Keratinocyte (primary cell): Measurements from ENCODE around the gene GOLIM4. TPM values are rescaled to one million over a fixed set of nuclear protein-coding genes. Genes with fewer than 3 reads are reported as not detected.

Source experiments
- DNase-seq: peaks from one replicate; pipeline ENCODE4 v3.0.0-alpha.2; 2011; ENCODE audit warnings: low read depth, missing footprints, low spot score
- FAIRE-seq: peaks from 2 replicates; lab custom pipeline; 2011; peaks lifted over from hg19 to GRCh38; lab: Jason Lieb, UNC
- H2AFZ ChIP-seq: 2 replicates; pipeline ENCODE4 v1.6.0; 2012; ENCODE audit warnings: low read length, control low read depth, inconsistent platforms; ENCODE audit not compliant: control insufficient read depth
- H3K27ac ChIP-seq: 2 replicates; pipeline ENCODE4 v1.5.1; 2011; ENCODE audit warnings: low read length; ENCODE audit not compliant: control insufficient read depth, insufficient read depth
- H3K27me3 ChIP-seq: 3 replicates; pipeline ENCODE4 v1.6.0; 2011; ENCODE audit warnings: low read length; ENCODE audit not compliant: control insufficient read depth, insufficient read depth; ENCODE audit errors: extremely low read depth
- H3K36me3 ChIP-seq, 2 experiments: 2 replicates in 1 of 2; 3 replicates in 1 of 2; pipeline ENCODE4 v1.5.1; 2011; ENCODE audit warnings: low read length in 2 of 2, mild to moderate bottlenecking in 1 of 2; ENCODE audit not compliant: control insufficient read depth in 2 of 2, insufficient read depth in 2 of 2; ENCODE audit errors: extremely low read depth in 1 of 2
- H3K4me1 ChIP-seq: 3 replicates; pipeline ENCODE4 v1.5.1; 2011; ENCODE audit warnings: low read length; ENCODE audit not compliant: control insufficient read depth, insufficient read depth; ENCODE audit errors: extremely low read depth
- H3K4me2 ChIP-seq: 3 replicates; pipeline ENCODE4 v1.6.0; 2011; ENCODE audit warnings: low read depth, low read length; ENCODE audit not compliant: control insufficient read depth, insufficient read depth; ENCODE audit errors: extremely low read depth
- H3K4me3 ChIP-seq, 3 experiments: fragments of 200-600 bp in 1 of 3; sonication (generic) in 1 of 3; 2 replicates in 2 of 3; 3 replicates in 1 of 3; pipeline ENCODE4 v1.5.1; 2011 to 2016; ENCODE audit warnings: low read length in 3 of 3, mild to moderate bottlenecking in 3 of 3, control low read depth in 2 of 3, inconsistent platforms in 1 of 3, low read depth in 1 of 3, mixed read lengths in 1 of 3, mixed run types in 1 of 3, moderate library complexity in 1 of 3; ENCODE audit not compliant: control insufficient read depth in 2 of 3, insufficient read depth in 2 of 3; ENCODE audit errors: extremely low read depth in 1 of 3
- H3K79me2 ChIP-seq: 2 replicates; pipeline ENCODE4 v1.6.0; 2012; ENCODE audit warnings: low read length; ENCODE audit not compliant: control insufficient read depth, insufficient read depth
- H3K9ac ChIP-seq: 3 replicates; pipeline ENCODE4 v1.6.0; 2011; ENCODE audit warnings: low read length; ENCODE audit not compliant: control insufficient read depth, insufficient read depth; ENCODE audit errors: extremely low read depth
- H3K9me1 ChIP-seq: 3 replicates; pipeline ENCODE4 v1.6.0; 2011; ENCODE audit warnings: low read length; ENCODE audit not compliant: control insufficient read depth, insufficient read depth; ENCODE audit errors: extremely low read depth
- H3K9me3 ChIP-seq: 2 replicates; pipeline ENCODE4 v1.5.1; 2012; ENCODE audit warnings: low read depth, low read length; ENCODE audit not compliant: control insufficient read depth
- H4K20me1 ChIP-seq: 3 replicates; pipeline ENCODE4 v1.6.0; 2011; ENCODE audit warnings: low read length; ENCODE audit not compliant: control insufficient read depth, insufficient read depth; ENCODE audit errors: extremely low read depth
- CTCF ChIP-seq, 3 experiments: IDR thresholded peaks in 1 of 3; conservative IDR thresholded peaks in 1 of 3; optimal IDR thresholded peaks in 1 of 3; 2 replicates in 2 of 3; 3 replicates in 1 of 3; pipeline versions ENCODE3 to v1.5.1; 2011; ENCODE audit warnings: low read length in 3 of 3, mild to moderate bottlenecking in 3 of 3, moderate library complexity in 2 of 3, control low read depth in 1 of 3, inconsistent platforms in 1 of 3; ENCODE audit not compliant: insufficient read depth in 2 of 3; ENCODE audit errors: extremely low read depth in 1 of 3
- EZH2 ChIP-seq: IDR thresholded peaks from one replicate; pipeline ENCODE4 v1.6.1; 2012; ENCODE audit warnings: inconsistent platforms, mild to moderate bottlenecking, low read length, moderate library complexity
- dilution Hi-C: fragments of 300-500 bp; cut with MboI; formaldehyde crosslinking; loops from one replicate; pipeline ENCODE4 v1.7.0; 2020; ENCODE audit warnings: low sequenced_read_pairs; ENCODE audit not compliant: extremely low pct_ligation_motif_present
- polyA plus RNA-seq, 5 experiments: library from polyadenylated mRNA; depleted of rRNA in 3 of 5; stranded (reverse) in 3 of 5; stranded (forward) in 1 of 5; unstranded in 1 of 5; fragments of >200 nt; gene quantifications; 1 replicate in 1 of 5; 2 replicates in 3 of 5; 3 replicates in 1 of 5; pipeline versions ENCODE4 v1.2.1 to v1.2.3, GENCODE V29; 2011 to 2012; ENCODE audit warnings: missing spikeins in 2 of 5, low read depth in 1 of 5, low replicate concordance in 1 of 5

GOLIM4 gene
- polyA plus RNA-seq, 1 donor (not counting 4 experiments of a cell fraction or from before 2014, with no cell fraction given) = 13.4 TPM

GRCh38 chr3:168001244-168001643 is 94.5 kb downstream of the GOLIM4 start:
- Histone ChIP-seq H2AFZ (no peak overlapping the region), H3K9me3 (no peaks in the 10 kb centered on the region), H3K4me1 (peaks cover 3% of the 10 kb centered on the region), H4K20me1 (no peaks in the 10 kb centered on the region), H3K9me1 (no peaks in the 10 kb centered on the region), H3K27ac (no peak overlapping the region), H3K79me2 (no peaks in the 10 kb centered on the region), H3K9ac (no peak overlapping the region), H3K27me3 (no peaks in the 10 kb centered on the region), H3K36me3 (no peaks in the 10 kb centered on the region), H3K4me3 (no peak overlapping the region), H3K4me2 (no peak overlapping the region)
- no peak for TF ChIP-seq EZH2
- TF ChIP-seq CTCF (optimal IDR thresholded peaks at IDR 0.05 in 1 of 3, IDR thresholded peaks at IDR 0.05 in 1 of 3, conservative IDR thresholded peaks at IDR 0.05 in 1 of 3; ENCODE audit: extremely low read depth in 1 of 3, insufficient read depth in 2 of 3, low read length in 3 of 3) = no peak
- FAIRE-seq (no peak), DNase-seq (no peak)
- dilution Hi-C loops = no loop called here

- H3K27me3 ChIP-seq = no peaks in the 10 kb centered on the region
- no peaks in the 10 kb centered on the region for H3K36me3 ChIP-seq
- DNase-seq = no peak
- H3K4me1 ChIP-seq = peaks cover 3% of the 10 kb centered on the region
- H3K9me3 ChIP-seq = no peaks in the 10 kb centered on the region
- no peak overlapping the region for H3K4me3 ChIP-seq
- dilution Hi-C loops = no loop called here
- H4K20me1 ChIP-seq = no peaks in the 10 kb centered on the region
- TF ChIP-seq EZH2 (no peak), CTCF (optimal IDR thresholded peaks at IDR 0.05 in 1 of 3, IDR thresholded peaks at IDR 0.05 in 1 of 3, conservative IDR thresholded peaks at IDR 0.05 in 1 of 3; ENCODE audit: extremely low read depth in 1 of 3, insufficient read depth in 2 of 3, low read length in 3 of 3) (no peak)
- H3K4me2 ChIP-seq = no peak overlapping the region
- H3K27ac ChIP-seq = no peak overlapping the region
- H2AFZ ChIP-seq = no peak overlapping the region
- H3K79me2 ChIP-seq = no peaks in the 10 kb centered on the region
- no peak overlapping the region for H3K9ac ChIP-seq
- no peaks in the 10 kb centered on the region for H3K9me1 ChIP-seq
- FAIRE-seq = no peak
Measured at GRCh38 chr3:167998253-167998652, 97.5 kb downstream of the GOLIM4 start.
